Measurements from ENCODE around the gene LRRC34.
A peak's percentile ranks its signal among the peaks of the same experiment; 100 is the strongest.

Gene LRRC34

GRCh38 chr3:169790687-169791429, 21.8 kb downstream of the LRRC34 start:
- peak; percentile 81 for FAIRE-seq
- TF ChIP-seq POLR2A (IDR thresholded peaks at IDR 0.05; ENCODE audit: low read depth, low read length) (peak; percentile 45), TAF1 (IDR thresholded peaks at IDR 0.05; ENCODE audit: low read depth, low read length) (no peak)

DNA sequence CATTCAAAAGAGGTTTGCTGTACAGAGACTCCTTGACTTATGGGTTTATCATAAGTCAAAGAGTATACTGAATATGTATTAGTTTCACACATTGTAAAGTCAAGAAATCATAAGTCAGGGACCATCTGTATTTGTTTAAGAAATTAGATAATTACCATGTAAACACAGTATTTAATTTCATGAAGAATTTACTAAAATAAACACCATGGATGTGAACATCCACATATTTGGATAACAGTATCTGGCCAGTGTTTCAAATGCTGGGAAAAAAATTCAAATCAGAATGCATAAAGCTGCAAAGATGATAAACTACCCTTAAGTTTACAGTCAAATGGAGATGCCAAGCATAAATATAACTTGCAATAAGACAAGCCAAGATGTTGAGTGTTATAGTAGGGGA, 22.5 kb downstream of the LRRC34 start:
- TF ChIP-seq TAF1 (IDR thresholded peaks at IDR 0.05; ENCODE audit: low read depth, low read length) (no peak), POU2F2 (IDR thresholded peaks at IDR 0.05; ENCODE audit: low read depth, low read length) (no peak), POLR2A (IDR thresholded peaks at IDR 0.05; ENCODE audit: low read depth, low read length) (no peak), SPI1 (IDR thresholded peaks at IDR 0.05; ENCODE audit: low read depth, low read length) (no peak), POLR2AphosphoS5 (IDR thresholded peaks at IDR 0.05; ENCODE audit: low read depth, low read length) (no peak), PAX5 (IDR thresholded peaks at IDR 0.05; ENCODE audit: insufficient read depth, low read length, severe bottlenecking) (no peak)
- no peak for DNase-seq (ENCODE audit: insufficient read length, low spot score)

More at GRCh38 chr3:169790687-169791429, 21.8 kb downstream of the LRRC34 start:
- no peak for DNase-seq (ENCODE audit: insufficient read length, low spot score)

GRCh38 chr3:169787791-169788190, 24.9 kb downstream of the LRRC34 start:
- TF ChIP-seq POLR2AphosphoS5 (IDR thresholded peaks at IDR 0.05; ENCODE audit: low read depth, low read length) (no peak), TAF1 (IDR thresholded peaks at IDR 0.05; ENCODE audit: low read depth, low read length) (no peak), PAX5 (IDR thresholded peaks at IDR 0.05; ENCODE audit: insufficient read depth, low read length, severe bottlenecking) (no peak), SPI1 (IDR thresholded peaks at IDR 0.05; ENCODE audit: low read depth, low read length) (no peak), POLR2A (IDR thresholded peaks at IDR 0.05; ENCODE audit: low read depth, low read length) (no peak), POU2F2 (IDR thresholded peaks at IDR 0.05; ENCODE audit: low read depth, low read length) (no peak)
- DNase-seq (ENCODE audit: insufficient read length, low spot score) (no peak), FAIRE-seq (no peak)

More for the DNA sequence above, 22.5 kb downstream of the LRRC34 start:
- no peak for FAIRE-seq

DNA sequence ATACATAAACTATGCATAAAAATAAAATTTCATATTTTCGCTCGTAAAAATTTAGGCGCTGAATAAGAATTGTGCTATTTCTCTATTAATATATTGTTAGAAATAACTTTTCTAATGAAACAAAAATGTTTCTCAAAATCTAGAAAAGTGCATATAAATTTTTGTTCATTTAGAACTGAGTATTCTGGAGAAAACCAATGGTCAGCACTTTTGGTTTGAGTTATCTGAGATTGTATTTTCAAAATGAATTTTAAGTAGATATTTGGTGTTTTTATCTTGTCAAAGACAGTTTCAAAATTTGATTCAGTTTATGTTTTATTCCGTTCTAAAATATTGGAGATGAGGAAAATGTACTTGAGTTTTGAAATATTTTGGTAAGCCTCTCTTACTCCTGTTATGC, 25.6 kb downstream of the LRRC34 start:
- DNase-seq (ENCODE audit: insufficient read length, low spot score) = no peak
- no peak for TF ChIP-seq POLR2AphosphoS5 (IDR thresholded peaks at IDR 0.05; ENCODE audit: low read depth, low read length)
- TF ChIP-seq TAF1 (IDR thresholded peaks at IDR 0.05; ENCODE audit: low read depth, low read length) = no peak
- FAIRE-seq = no peak

- no peak for FAIRE-seq
- no peak for TF ChIP-seq POLR2A (IDR thresholded peaks at IDR 0.05; ENCODE audit: low read depth, low read length)
- no peak for TF ChIP-seq PAX5 (IDR thresholded peaks at IDR 0.05; ENCODE audit: insufficient read depth, low read length, severe bottlenecking)
- TF ChIP-seq POU2F2 (IDR thresholded peaks at IDR 0.05; ENCODE audit: low read depth, low read length) = no peak
- no peak for TF ChIP-seq TAF1 (IDR thresholded peaks at IDR 0.05; ENCODE audit: low read depth, low read length)
- no peak for TF ChIP-seq POLR2AphosphoS5 (IDR thresholded peaks at IDR 0.05; ENCODE audit: low read depth, low read length)
- TF ChIP-seq SPI1 (IDR thresholded peaks at IDR 0.05; ENCODE audit: low read depth, low read length) = no peak
- DNase-seq (ENCODE audit: insufficient read length, low spot score) = no peak
Measured at GRCh38 chr3:169781209-169781855, 31.4 kb downstream of the LRRC34 start.

DNA sequence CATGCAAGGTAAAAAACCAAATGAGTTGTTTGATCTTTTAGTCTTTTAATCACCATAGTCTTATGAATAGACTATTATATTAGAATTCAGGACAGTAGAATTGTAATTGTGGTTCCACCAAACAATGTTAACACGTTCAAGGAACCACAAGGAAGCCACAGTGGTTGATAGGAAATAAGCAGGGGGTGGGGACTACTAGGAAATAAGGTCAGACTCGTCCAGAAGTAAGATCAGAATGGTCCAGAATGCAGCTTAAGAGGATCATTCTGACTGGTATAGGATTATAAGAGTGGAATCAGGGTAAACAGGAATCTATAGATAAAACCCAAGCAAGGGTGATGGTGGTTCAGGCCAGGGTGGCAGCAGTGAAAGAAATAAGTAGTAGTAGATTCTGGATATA, 32.0 kb downstream of the LRRC34 start:
- DNase-seq (ENCODE audit: insufficient read length, low spot score) (no peak), FAIRE-seq (peak; percentile 16)
- TF ChIP-seq SPI1 (IDR thresholded peaks at IDR 0.05; ENCODE audit: low read depth, low read length) = no peak
- TF ChIP-seq POLR2A (IDR thresholded peaks at IDR 0.05; ENCODE audit: low read depth, low read length) = no peak
- no peak for TF ChIP-seq PAX5 (IDR thresholded peaks at IDR 0.05; ENCODE audit: insufficient read depth, low read length, severe bottlenecking)
- TF ChIP-seq POLR2AphosphoS5 (IDR thresholded peaks at IDR 0.05; ENCODE audit: low read depth, low read length) = no peak
- TF ChIP-seq POU2F2 (IDR thresholded peaks at IDR 0.05; ENCODE audit: low read depth, low read length) = no peak
- no peak for TF ChIP-seq TAF1 (IDR thresholded peaks at IDR 0.05; ENCODE audit: low read depth, low read length)

GRCh38 chr3:169777822-169778221, 34.9 kb downstream of the LRRC34 start:
- no peak for DNase-seq (ENCODE audit: insufficient read length, low spot score)
- no peak for FAIRE-seq
- TF ChIP-seq POLR2AphosphoS5 (IDR thresholded peaks at IDR 0.05; ENCODE audit: low read depth, low read length) (no peak), POU2F2 (IDR thresholded peaks at IDR 0.05; ENCODE audit: low read depth, low read length) (no peak), SPI1 (IDR thresholded peaks at IDR 0.05; ENCODE audit: low read depth, low read length) (no peak), PAX5 (IDR thresholded peaks at IDR 0.05; ENCODE audit: insufficient read depth, low read length, severe bottlenecking) (no peak), TAF1 (IDR thresholded peaks at IDR 0.05; ENCODE audit: low read depth, low read length) (no peak), POLR2A (IDR thresholded peaks at IDR 0.05; ENCODE audit: low read depth, low read length) (no peak)

- FAIRE-seq (no peak), DNase-seq (ENCODE audit: insufficient read length, low spot score) (no peak)
- TF ChIP-seq POLR2A (IDR thresholded peaks at IDR 0.05; ENCODE audit: low read depth, low read length) (no peak), POLR2AphosphoS5 (IDR thresholded peaks at IDR 0.05; ENCODE audit: low read depth, low read length) (no peak), POU2F2 (IDR thresholded peaks at IDR 0.05; ENCODE audit: low read depth, low read length) (no peak), TAF1 (IDR thresholded peaks at IDR 0.05; ENCODE audit: low read depth, low read length) (no peak), PAX5 (IDR thresholded peaks at IDR 0.05; ENCODE audit: insufficient read depth, low read length, severe bottlenecking) (no peak), SPI1 (IDR thresholded peaks at IDR 0.05; ENCODE audit: low read depth, low read length) (no peak)
Measured at GRCh38 chr3:169774186-169774585, 38.5 kb downstream of the LRRC34 start.

DNA sequence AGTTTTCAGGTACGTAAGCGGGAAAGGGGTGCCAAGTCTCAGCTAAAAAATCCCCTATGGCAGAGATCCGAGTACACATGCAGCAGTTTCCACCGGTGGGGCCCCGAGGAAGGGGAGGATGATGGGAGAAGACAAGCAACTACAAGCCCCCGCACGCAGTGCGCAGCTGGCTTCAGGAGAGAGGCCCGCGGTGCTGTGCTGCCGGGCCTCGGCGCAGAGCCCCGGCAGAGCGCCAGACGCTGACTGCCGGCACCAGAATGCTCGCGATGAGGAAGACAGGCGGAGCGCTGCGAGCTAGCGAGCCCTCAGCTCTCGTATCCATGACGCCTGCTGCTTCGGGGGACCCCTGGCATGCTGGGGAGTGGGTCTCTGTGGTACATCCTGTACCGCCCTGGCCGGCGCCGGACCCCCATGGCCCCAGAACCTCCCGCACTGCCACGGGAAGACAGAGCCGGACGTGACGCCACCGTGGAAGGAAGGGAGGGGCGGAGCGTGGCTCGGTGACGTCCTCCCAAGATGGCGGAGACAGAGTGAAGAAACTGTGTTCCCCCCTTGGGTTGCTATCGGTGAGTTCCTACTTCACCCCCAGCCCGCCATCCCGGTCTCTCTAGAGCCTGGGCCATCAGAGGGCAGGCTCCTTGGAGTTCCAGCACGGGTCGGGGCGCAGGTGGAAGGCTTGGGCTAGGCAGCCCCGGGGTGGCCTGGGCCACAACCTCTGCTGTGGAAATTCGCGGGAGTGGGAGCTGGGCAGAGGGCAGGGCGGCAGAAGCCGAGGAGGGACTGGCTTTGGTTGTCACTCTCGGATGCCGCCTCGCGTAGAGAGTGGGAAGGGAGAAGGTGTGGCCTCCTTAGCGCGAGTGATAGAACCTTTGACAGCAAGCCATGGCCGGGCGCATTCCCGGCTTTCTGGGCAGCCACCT, 39.5 kb downstream of the LRRC34 start, which contains the start of gene MYNN:
Gene MYNN, plus strand, starts transcription at position 500 of the 920 bp plus-strand sequence. CDS start 900 bp downstream, outside the sequence.
- FAIRE-seq (peak; percentile 100), DNase-seq (ENCODE audit: insufficient read length, low spot score) (peak; percentile 52)
- peak; percentile 96 for TF ChIP-seq POLR2AphosphoS5 (IDR thresholded peaks at IDR 0.05; ENCODE audit: low read depth, low read length)
- TF ChIP-seq POU2F2 (IDR thresholded peaks at IDR 0.05; ENCODE audit: low read depth, low read length) = no peak; the same call in 1 of the 2 replicates
- TF ChIP-seq PAX5 (IDR thresholded peaks at IDR 0.05; ENCODE audit: insufficient read depth, low read length, severe bottlenecking) = no peak
- peak; percentile 96 for TF ChIP-seq POLR2A (IDR thresholded peaks at IDR 0.05; ENCODE audit: low read depth, low read length)
- peak; percentile 43 for TF ChIP-seq TAF1 (IDR thresholded peaks at IDR 0.05; ENCODE audit: low read depth, low read length)
- TF ChIP-seq SPI1 (IDR thresholded peaks at IDR 0.05; ENCODE audit: low read depth, low read length) = peak; percentile 43; the same call in 1 of the 2 replicates
